Measurements from ENCODE around the gene PITPNB.

DNA sequence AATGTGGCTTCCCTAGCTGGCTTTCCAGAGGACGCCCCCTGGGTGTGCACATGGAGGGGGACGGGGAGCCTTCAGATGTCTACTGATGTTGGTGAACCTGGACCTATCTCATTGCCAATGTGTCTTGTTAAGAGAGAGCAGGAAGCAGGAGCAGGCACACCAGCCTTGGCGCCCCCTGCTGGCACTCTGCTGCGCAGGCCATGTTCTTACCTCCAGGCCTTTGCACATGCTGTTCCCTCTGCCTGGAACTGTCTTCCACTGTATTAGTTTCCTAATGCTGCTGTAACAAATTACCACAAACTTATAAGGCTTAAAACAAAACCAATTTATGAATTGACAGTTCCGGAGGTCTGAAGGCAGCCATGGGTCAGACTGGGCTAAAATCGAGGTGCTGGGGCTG lies 93.9 kb downstream of the PITPNB start:
- TF ChIP-seq, protein P1, sequence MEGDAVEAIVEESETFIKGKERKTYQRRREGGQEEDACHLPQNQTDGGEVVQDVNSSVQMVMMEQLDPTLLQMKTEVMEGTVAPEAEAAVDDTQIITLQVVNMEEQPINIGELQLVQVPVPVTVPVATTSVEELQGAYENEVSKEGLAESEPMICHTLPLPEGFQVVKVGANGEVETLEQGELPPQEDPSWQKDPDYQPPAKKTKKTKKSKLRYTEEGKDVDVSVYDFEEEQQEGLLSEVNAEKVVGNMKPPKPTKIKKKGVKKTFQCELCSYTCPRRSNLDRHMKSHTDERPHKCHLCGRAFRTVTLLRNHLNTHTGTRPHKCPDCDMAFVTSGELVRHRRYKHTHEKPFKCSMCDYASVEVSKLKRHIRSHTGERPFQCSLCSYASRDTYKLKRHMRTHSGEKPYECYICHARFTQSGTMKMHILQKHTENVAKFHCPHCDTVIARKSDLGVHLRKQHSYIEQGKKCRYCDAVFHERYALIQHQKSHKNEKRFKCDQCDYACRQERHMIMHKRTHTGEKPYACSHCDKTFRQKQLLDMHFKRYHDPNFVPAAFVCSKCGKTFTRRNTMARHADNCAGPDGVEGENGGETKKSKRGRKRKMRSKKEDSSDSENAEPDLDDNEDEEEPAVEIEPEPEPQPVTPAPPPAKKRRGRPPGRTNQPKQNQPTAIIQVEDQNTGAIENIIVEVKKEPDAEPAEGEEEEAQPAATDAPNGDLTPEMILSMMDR (IDR thresholded peaks at IDR 0.05; ENCODE audit: borderline replicate concordance, extremely low read depth, low read length, poor library complexity, severe bottlenecking) = peak; percentile 74
- TF ChIP-seq EZH2 (IDR thresholded peaks at IDR 0.05; ENCODE audit: borderline replicate concordance, low read depth, low read length, severe bottlenecking) = no peak

Measured in DND-41 (cell line).